Measurements from ENCODE around the gene CNIH3.

Gene CNIH3

GRCh38 chr1:224781800-224782199 lies 165.7 kb downstream of the CNIH3 start:
- DNase-seq = no peak
- intact Hi-C loops (cut with DNase I) = no loop called here

- DNase-seq = no peak
- intact Hi-C loops (cut with DNase I) = no loop called here
Measured at GRCh38 chr1:224782281-224783000, 166.3 kb downstream of the CNIH3 start.

GRCh38 chr1:224783006-224783651 lies 167.0 kb downstream of the CNIH3 start:
- no peak for DNase-seq
- intact Hi-C loops (cut with DNase I) = no loop called here

- DNase-seq = no peak
- intact Hi-C loops (cut with DNase I) = no loop called here
Measured at GRCh38 chr1:224784265-224785039, 168.3 kb downstream of the CNIH3 start.

- intact Hi-C loops (cut with DNase I) = no loop called here
- no peak for DNase-seq
Measured at GRCh38 chr1:224785040-224785328, 168.9 kb downstream of the CNIH3 start.

GRCh38 chr1:224785622-224786021 lies 169.5 kb downstream of the CNIH3 start:
- DNase-seq = no peak
- intact Hi-C loops (cut with DNase I) = no loop called here

- no peak for DNase-seq
- intact Hi-C loops (cut with DNase I) = no loop called here
Measured at GRCh38 chr1:224786533-224787250, 170.6 kb downstream of the CNIH3 start.

GRCh38 chr1:224789311-224789710 lies 173.2 kb downstream of the CNIH3 start:
- intact Hi-C loops (cut with DNase I) = no loop called here
- DNase-seq = no peak
